Kidney (tissue), 14 donors: Measurements from ENCODE around the gene DUSP16. TPM values are rescaled to one million over a fixed set of nuclear protein-coding genes. Genes with fewer than 3 reads are reported as not detected.

Source experiments
- DNase-seq, 5 donors: peaks; one replicate each; pipeline ENCODE4 v3.0.0-alpha.2; 2013 to 2020
- FAIRE-seq: peaks from 2 replicates; lab custom pipeline; 2012; peaks lifted over from hg19 to GRCh38; lab: Jason Lieb, UNC
- H3K27ac ChIP-seq, 2 donors: one replicate each; pipeline ENCODE4 v1.7.0; 2013; ENCODE audit warnings: low read depth in 2 of 2, low read length in 2 of 2, inconsistent platforms in 1 of 2
- H3K27me3 ChIP-seq: one replicate; pipeline ENCODE4 v1.7.1; 2013; ENCODE audit warnings: low read length, inconsistent platforms; ENCODE audit not compliant: control insufficient read depth, insufficient read depth
- H3K36me3 ChIP-seq, 3 donors: one replicate each; pipeline versions ENCODE4 v1.7.0 to v1.7.1; 2013; ENCODE audit warnings: low read length in 3 of 3, control low read depth in 1 of 3, inconsistent platforms in 1 of 3; ENCODE audit not compliant: insufficient read depth in 3 of 3, control insufficient read depth in 2 of 3
- H3K4me1 ChIP-seq, 3 donors: one replicate each; pipeline versions ENCODE4 v1.7.0 to v1.7.1; 2013; ENCODE audit warnings: low read length in 3 of 3, inconsistent platforms in 1 of 3, low read depth in 1 of 3; ENCODE audit not compliant: control insufficient read depth in 2 of 3, insufficient read depth in 2 of 3
- H3K4me3 ChIP-seq, 3 donors: one replicate each; pipeline versions ENCODE4 v1.7.0 to v1.8.1; 2013; ENCODE audit warnings: low read length in 3 of 3, control low read depth in 1 of 3, inconsistent platforms in 1 of 3
- H3K9ac ChIP-seq, 3 donors: one replicate each; pipeline versions ENCODE4 v1.7.0 to v1.7.1; 2013; ENCODE audit warnings: low read length in 3 of 3, control low read depth in 1 of 3, inconsistent platforms in 1 of 3
- H3K9me3 ChIP-seq, 3 donors: one replicate each; pipeline versions ENCODE4 v1.7.0 to v1.7.1; 2013; ENCODE audit warnings: low read length in 3 of 3, control low read depth in 1 of 3, inconsistent platforms in 1 of 3; ENCODE audit not compliant: control insufficient read depth in 2 of 3, insufficient read depth in 1 of 3
- intact Hi-C: fragments of 100-400 bp; cut with DNase I; formaldehyde crosslinking; loops from one replicate; pipeline ENCODE4 v1.11.1; 2022
- polyA plus RNA-seq: library from polyadenylated mRNA; stranded (reverse); fragments of 350-450 nt; fragmentation: Illumina TruSeq; extraction: RNeasy Lipid Tissue Mini Kit (QIAGEN cat#74804); gene quantifications from one replicate; pipeline ENCODE4 v1.2.3, GENCODE V29; 2014; ENCODE audit warnings: low read depth, low replicate concordance; ENCODE audit not compliant: insufficient read depth
- total RNA-seq: library from RNA; stranded (reverse); fragmentation: NEBNext Ultra II Directional; extraction: Animal tissue kit (Norgen Biotek cat#: 25700); gene quantifications from one replicate; pipeline ENCODE4 v1.2.1, GENCODE V29; 2021
- TF ChIP-seq, protein P1 (sequence below): IDR thresholded peaks from 3 replicates; pipeline ENCODE4 v1.5.1; 2012; ENCODE audit warnings: mild to moderate bottlenecking, moderate library complexity, borderline replicate concordance; ENCODE audit not compliant: insufficient read depth; ENCODE audit errors: extremely low read depth
- donor health status: control.
- donor health status: control.
- donor health status: control.
- donor health status: control.
- donor health status: control.
- donor health status: DM: yes; HTN: yes; CAD: no.
- donor health status: Normal renal cell carcinoma (clear cell type).

The DUSP16 gene
- total and polyA plus RNA-seq, 2 donors from 2014 or later, result 6.6 to 27.4 TPM

DNA sequence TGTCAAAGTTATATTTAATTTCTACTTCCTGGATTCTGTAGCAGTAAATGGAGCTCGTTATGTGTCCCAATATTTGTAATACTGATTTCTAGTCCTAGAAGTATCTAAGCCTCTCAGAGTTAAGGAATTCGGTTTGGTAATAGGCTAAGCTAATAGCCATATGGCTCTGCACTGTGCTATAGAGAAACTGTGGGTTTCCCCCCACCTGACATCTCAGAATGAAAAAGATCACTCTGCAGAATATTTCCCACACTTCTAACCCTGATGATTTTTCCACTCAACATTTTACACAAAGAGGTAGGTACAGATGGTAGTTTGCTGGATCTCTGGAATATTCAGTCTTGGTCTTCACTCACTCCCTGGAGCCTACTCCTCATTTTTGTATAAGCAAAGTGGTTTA lies 134.6 kb downstream of the DUSP16 start:
- Histone ChIP-seq H3K9me3 (peaks cover 0 to 5% (median 4%) of the 10 kb centered on the region in 3 donors), H3K9ac (no peak overlapping the region), H3K27ac (no peak overlapping the region), H3K36me3 (no peaks in the 10 kb centered on the region), H3K4me1 (peaks cover 0 to 5% (median 0%) of the 10 kb centered on the region in 3 donors), H3K27me3 (no peaks in the 10 kb centered on the region), H3K4me3 (no peak overlapping the region)
- TF ChIP-seq, protein P1, sequence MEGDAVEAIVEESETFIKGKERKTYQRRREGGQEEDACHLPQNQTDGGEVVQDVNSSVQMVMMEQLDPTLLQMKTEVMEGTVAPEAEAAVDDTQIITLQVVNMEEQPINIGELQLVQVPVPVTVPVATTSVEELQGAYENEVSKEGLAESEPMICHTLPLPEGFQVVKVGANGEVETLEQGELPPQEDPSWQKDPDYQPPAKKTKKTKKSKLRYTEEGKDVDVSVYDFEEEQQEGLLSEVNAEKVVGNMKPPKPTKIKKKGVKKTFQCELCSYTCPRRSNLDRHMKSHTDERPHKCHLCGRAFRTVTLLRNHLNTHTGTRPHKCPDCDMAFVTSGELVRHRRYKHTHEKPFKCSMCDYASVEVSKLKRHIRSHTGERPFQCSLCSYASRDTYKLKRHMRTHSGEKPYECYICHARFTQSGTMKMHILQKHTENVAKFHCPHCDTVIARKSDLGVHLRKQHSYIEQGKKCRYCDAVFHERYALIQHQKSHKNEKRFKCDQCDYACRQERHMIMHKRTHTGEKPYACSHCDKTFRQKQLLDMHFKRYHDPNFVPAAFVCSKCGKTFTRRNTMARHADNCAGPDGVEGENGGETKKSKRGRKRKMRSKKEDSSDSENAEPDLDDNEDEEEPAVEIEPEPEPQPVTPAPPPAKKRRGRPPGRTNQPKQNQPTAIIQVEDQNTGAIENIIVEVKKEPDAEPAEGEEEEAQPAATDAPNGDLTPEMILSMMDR, result no peak
- FAIRE-seq (no peak), DNase-seq (no peak)
- intact Hi-C loops, result no loop called here

DNA sequence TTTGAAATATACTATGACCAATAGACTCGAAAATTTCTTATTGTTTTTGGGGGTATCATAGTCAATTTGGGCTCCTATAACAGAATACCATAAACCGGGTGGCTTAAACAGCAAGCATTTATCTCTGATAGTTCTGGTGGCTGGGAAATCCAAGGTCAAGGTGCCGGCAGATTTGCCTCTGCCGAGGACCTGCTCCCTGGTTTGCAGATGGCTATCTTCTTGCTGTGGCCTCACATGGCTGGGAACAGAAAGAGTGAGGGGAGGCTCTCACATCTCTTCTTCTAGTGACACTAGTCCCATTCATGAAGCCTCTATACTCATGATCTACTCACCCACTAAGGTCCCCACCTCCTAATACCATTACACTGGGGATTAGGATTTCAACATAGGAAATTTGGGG lies 135.1 kb downstream of the DUSP16 start:
- H3K4me3 ChIP-seq, result no peak overlapping the region
- no peak for DNase-seq
- H3K27me3 ChIP-seq, result no peaks in the 10 kb centered on the region
- H3K4me1 ChIP-seq, result peaks cover 0 to 5% (median 0%) of the 10 kb centered on the region in 3 donors
- H3K9me3 ChIP-seq, result peaks cover 0 to 5% (median 4%) of the 10 kb centered on the region in 3 donors
- H3K36me3 ChIP-seq, result no peaks in the 10 kb centered on the region
- H3K9ac ChIP-seq, result no peak overlapping the region
- no peak for FAIRE-seq
- intact Hi-C loops, result no loop called here
- TF ChIP-seq, protein P1, result no peak
- H3K27ac ChIP-seq, result no peak overlapping the region

DNA sequence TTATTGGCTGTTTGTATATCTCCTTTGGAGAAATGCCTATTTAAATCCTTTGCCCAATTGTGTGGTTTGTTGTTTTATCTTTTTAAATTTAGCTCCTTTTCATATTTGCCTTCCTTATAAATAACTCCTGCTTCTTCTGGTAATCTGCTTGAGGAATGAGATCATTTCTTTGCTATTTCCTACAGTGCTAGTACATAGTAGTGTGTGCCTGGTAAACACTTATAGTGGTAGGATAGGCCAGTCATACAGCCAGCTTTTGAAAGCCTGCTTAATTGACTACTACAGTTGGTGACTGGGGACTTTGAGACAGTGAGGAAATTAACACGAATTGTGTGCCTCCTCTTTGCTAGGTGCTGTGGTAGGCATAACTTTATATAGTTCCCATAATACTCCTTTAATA lies 137.0 kb downstream of the DUSP16 start:
- TF ChIP-seq, protein P1, result no peak
- Histone ChIP-seq H3K4me1 (peaks cover 0 to 5% (median 0%) of the 10 kb centered on the region in 3 donors), H3K36me3 (no peaks in the 10 kb centered on the region), H3K4me3 (no peak overlapping the region), H3K27ac (no peak overlapping the region), H3K9ac (no peak overlapping the region), H3K27me3 (no peaks in the 10 kb centered on the region), H3K9me3 (peaks cover 0 to 5% (median 4%) of the 10 kb centered on the region in 3 donors)
- no peak for FAIRE-seq
- intact Hi-C loops, result no loop called here
- no peak for DNase-seq

DNA sequence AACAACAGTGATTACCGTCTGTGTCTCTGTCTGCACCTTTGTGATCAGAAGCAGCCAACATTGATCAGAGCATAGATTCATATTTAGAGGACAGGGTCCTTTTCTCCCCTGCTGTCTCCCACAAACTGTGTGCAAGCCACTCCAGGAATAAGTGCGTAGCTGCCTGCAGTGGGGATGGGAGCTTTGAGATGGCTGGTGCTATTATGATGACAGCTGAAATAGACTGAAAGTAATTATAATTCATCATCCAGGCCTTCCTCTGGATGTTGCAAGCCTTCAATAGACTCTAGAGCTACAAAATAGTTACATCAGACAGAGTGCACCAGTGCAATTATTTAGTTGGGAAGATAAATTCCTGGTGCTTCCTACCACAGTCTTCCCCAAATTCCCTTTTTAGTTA lies 137.7 kb downstream of the DUSP16 start:
- no peak overlapping the region for H3K27ac ChIP-seq
- intact Hi-C loops, result no loop called here
- no peak for FAIRE-seq

More for the DNA sequence above, 137.7 kb downstream of the DUSP16 start:
- H3K36me3 ChIP-seq, result no peaks in the 10 kb centered on the region
- no peak overlapping the region for H3K9ac ChIP-seq
- no peak for DNase-seq
- TF ChIP-seq, protein P1, result no peak
- no peaks in the 10 kb centered on the region for H3K27me3 ChIP-seq
- H3K4me1 ChIP-seq, result peaks cover 0 to 5% (median 0%) of the 10 kb centered on the region in 3 donors
- no peak overlapping the region for H3K4me3 ChIP-seq
- peaks cover 0 to 5% (median 4%) of the 10 kb centered on the region in 3 donors for H3K9me3 ChIP-seq
